H1 (cell line): ENCODE results near the gene TBK1. TPM values are rescaled to one million over a fixed set of nuclear protein-coding genes. Genes with fewer than 3 reads are reported as not detected.

Experiments used
- FOSL1 ChIP-seq: IDR thresholded peaks from 2 replicates; pipeline ENCODE4 v1.6.1; 2011; ENCODE audit warnings: mild to moderate bottlenecking, low read depth, low read length, moderate library complexity; ENCODE audit not compliant: insufficient read depth
- GTF2F1 ChIP-seq: IDR thresholded peaks from 2 replicates; pipeline ENCODE4 v1.6.1; 2012; ENCODE audit warnings: low read depth, low read length, improper control_type of control experiment, borderline replicate concordance
- KDM1A ChIP-seq: fragments of 200-600, 300-600 bp; sonication (generic); IDR thresholded peaks from 2 replicates; pipeline ENCODE4 v1.7.1; 2016; ENCODE audit warnings: mild to moderate bottlenecking, low read length, borderline replicate concordance
- polyA plus RNA-seq, 7 experiments: library from polyadenylated mRNA; depleted of rRNA in 3 of 7; stranded (reverse) in 5 of 7; unstranded in 2 of 7; fragments of >200 nt in 5 of 7; fragments of 200-250 nt in 2 of 7; gene quantifications; 1 replicate in 5 of 7; 2 replicates in 1 of 7; 4 replicates in 1 of 7; pipeline versions ENCODE4 v1.2.1 to v1.2.3, GENCODE V29; 2011 to 2013; ENCODE audit warnings: missing spikeins in 2 of 7, mixed read lengths in 2 of 7
- total RNA-seq: library from RNA; stranded (reverse); fragmentation: NEBNext Ultra II Directional; extraction: Animal tissue kit (Norgen Biotek cat#: 25700); gene quantifications from 2 replicates; pipeline ENCODE4 v1.2.1, GENCODE V29; 2021
- TF ChIP-seq, protein P1 (sequence below), 3 experiments: IDR thresholded peaks; 1 replicate in 2 of 3; 2 replicates in 1 of 3; pipeline versions ENCODE4 v1.5.1 to v1.6.1; 2011; ENCODE audit warnings: low read length in 3 of 3, mild to moderate bottlenecking in 3 of 3, inconsistent platforms in 2 of 3, low read depth in 1 of 3, moderate library complexity in 1 of 3; ENCODE audit not compliant: insufficient read depth in 1 of 3; ENCODE audit errors: control extremely low read depth in 1 of 3

The TBK1 gene
- total and polyA plus RNA-seq, 2 of the 8 experiments (the other 6 are each of a cell fraction or from before 2014, with no cell fraction given): 5.3 to 20.4 TPM

DNA sequence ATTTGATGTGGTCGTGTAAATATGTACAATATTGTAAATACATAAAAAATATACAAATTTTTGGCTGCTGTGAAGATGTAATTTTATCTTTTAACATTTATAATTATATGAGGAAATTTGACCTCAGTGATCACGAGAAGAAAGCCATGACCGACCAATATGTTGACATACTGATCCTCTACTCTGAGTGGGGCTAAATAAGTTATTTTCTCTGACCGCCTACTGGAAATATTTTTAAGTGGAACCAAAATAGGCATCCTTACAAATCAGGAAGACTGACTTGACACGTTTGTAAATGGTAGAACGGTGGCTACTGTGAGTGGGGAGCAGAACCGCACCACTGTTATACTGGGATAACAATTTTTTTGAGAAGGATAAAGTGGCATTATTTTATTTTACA is 49.6 kb downstream of the TBK1 start (continued):
- TF ChIP-seq, protein P1, sequence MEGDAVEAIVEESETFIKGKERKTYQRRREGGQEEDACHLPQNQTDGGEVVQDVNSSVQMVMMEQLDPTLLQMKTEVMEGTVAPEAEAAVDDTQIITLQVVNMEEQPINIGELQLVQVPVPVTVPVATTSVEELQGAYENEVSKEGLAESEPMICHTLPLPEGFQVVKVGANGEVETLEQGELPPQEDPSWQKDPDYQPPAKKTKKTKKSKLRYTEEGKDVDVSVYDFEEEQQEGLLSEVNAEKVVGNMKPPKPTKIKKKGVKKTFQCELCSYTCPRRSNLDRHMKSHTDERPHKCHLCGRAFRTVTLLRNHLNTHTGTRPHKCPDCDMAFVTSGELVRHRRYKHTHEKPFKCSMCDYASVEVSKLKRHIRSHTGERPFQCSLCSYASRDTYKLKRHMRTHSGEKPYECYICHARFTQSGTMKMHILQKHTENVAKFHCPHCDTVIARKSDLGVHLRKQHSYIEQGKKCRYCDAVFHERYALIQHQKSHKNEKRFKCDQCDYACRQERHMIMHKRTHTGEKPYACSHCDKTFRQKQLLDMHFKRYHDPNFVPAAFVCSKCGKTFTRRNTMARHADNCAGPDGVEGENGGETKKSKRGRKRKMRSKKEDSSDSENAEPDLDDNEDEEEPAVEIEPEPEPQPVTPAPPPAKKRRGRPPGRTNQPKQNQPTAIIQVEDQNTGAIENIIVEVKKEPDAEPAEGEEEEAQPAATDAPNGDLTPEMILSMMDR (IDR thresholded peaks at IDR 0.05; ENCODE audit: control extremely low read depth in 1 of 3, insufficient read depth in 1 of 3, low read depth in 1 of 3, low read length in 3 of 3): no peak
- TF ChIP-seq KDM1A: no peak
- TF ChIP-seq FOSL1: no peak
- TF ChIP-seq GTF2F1: no peak
